IMR-90 (cell line): Measurements from ENCODE around the gene RHOBTB3. TPM values are rescaled to one million over a fixed set of nuclear protein-coding genes. Genes with fewer than 3 reads are reported as not detected.
A peak's percentile ranks its signal among the peaks of the same experiment; 100 is the strongest.

ENCODE experiments used
- ATAC-seq: fragments of 200-7000 bp; cut with Tn5 transposase; 2 replicates; pipeline ENCODE4 v1.9.1; 2020; ENCODE audit warnings: low read depth, mild to moderate bottlenecking, moderate library complexity
- BruUV-seq: library from RNA; stranded (reverse); fragments of 400-500 nt; replicated peaks from 2 replicates; lab custom pipeline; 2021; lab: Mats Ljungman, UMichigan
- CTCF ChIA-PET: fragments of 300-600 bp; formaldehyde crosslinking; extraction: SDS; loops from one replicate; lab custom pipeline; 2021; ENCODE audit warnings: antibody characterized with exemption; lab: Yijun Ruan, JAX
- POLR2A ChIA-PET: fragments of 300-600 bp; sonication (Branson Sonifier 250); formaldehyde crosslinking; loops from one replicate; lab custom pipeline; 2022; ENCODE audit warnings: antibody characterized with exemption; ENCODE audit not compliant: unreplicated experiment; lab: Charles Lee
- DNase-seq: peaks from one replicate; pipeline ENCODE4 v3.0.0; 2013
- H2AFZ ChIP-seq: replicated peaks from 2 replicates; pipeline ENCODE3; 2013; ENCODE audit warnings: low read length, mild to moderate bottlenecking; ENCODE audit not compliant: poor library complexity
- H2AK5ac ChIP-seq: 2 replicates; pipeline ENCODE4 v1.6.1; 2013; ENCODE audit warnings: low read depth, low read length, inconsistent platforms
- H2AK9ac ChIP-seq: replicated peaks from 2 replicates; pipeline ENCODE3; 2013; ENCODE audit warnings: mild to moderate bottlenecking, low read depth, low read length, moderate library complexity; ENCODE audit not compliant: poor library complexity
- H2BK120ac ChIP-seq: 2 replicates; pipeline ENCODE4 v1.6.1; 2013; ENCODE audit warnings: low read depth, low read length, inconsistent platforms
- H2BK15ac ChIP-seq: 3 replicates; pipeline ENCODE4 v1.6.1; 2013; ENCODE audit warnings: low read depth, low read length, inconsistent platforms
- H2BK20ac ChIP-seq: 2 replicates; pipeline ENCODE4 v1.6.1; 2013; ENCODE audit warnings: low read depth, mild to moderate bottlenecking, inconsistent platforms, low read length, moderate library complexity
- H2BK5ac ChIP-seq: 2 replicates; pipeline ENCODE4 v1.6.1; 2013; ENCODE audit warnings: mild to moderate bottlenecking, low read depth, low read length, inconsistent platforms; ENCODE audit not compliant: poor library complexity, severe bottlenecking
- H3K14ac ChIP-seq: replicated peaks from 2 replicates; pipeline ENCODE4 v1.6.1; 2013; ENCODE audit warnings: low read depth, low read length, inconsistent platforms
- H3K18ac ChIP-seq: 2 replicates; pipeline ENCODE4 v1.6.1; 2013; ENCODE audit warnings: low read depth, low read length, control low read depth
- H3K23ac ChIP-seq: 2 replicates; pipeline ENCODE4 v1.6.1; 2013; ENCODE audit warnings: low read depth, low read length, inconsistent platforms
- H3K27ac ChIP-seq: 2 replicates; pipeline ENCODE4 v1.5.1; 2013; ENCODE audit warnings: mild to moderate bottlenecking, control low read depth, low read length; ENCODE audit not compliant: insufficient read depth
- H3K27me3 ChIP-seq: 2 replicates; pipeline ENCODE4 v1.6.1; 2013; ENCODE audit warnings: low read length; ENCODE audit not compliant: control insufficient read depth, insufficient read depth
- H3K36me3 ChIP-seq: 2 replicates; pipeline ENCODE4 v1.6.1; 2013; ENCODE audit warnings: low read length, mixed read lengths; ENCODE audit not compliant: control insufficient read depth, insufficient read depth
- H3K4ac ChIP-seq: 2 replicates; pipeline ENCODE4 v1.6.1; 2013; ENCODE audit warnings: low read depth, low read length, inconsistent platforms
- H3K4me1 ChIP-seq: 2 replicates; pipeline ENCODE4 v1.6.1; 2013; ENCODE audit warnings: low read length, mixed read lengths; ENCODE audit not compliant: control insufficient read depth, insufficient read depth
- H3K4me2 ChIP-seq: 2 replicates; pipeline ENCODE4 v1.6.1; 2013; ENCODE audit warnings: low read depth, mild to moderate bottlenecking, control low read depth, low read length, moderate library complexity
- H3K4me3 ChIP-seq: 2 replicates; pipeline ENCODE4 v1.5.1; 2013; ENCODE audit warnings: low read depth, mild to moderate bottlenecking, control low read depth, low read length, moderate library complexity; ENCODE audit not compliant: insufficient read depth
- H3K56ac ChIP-seq: 2 replicates; pipeline ENCODE4 v1.6.1; 2013; ENCODE audit warnings: low read length, inconsistent platforms; ENCODE audit not compliant: insufficient read depth; ENCODE audit errors: extremely low read depth
- H3K79me1 ChIP-seq, 2 experiments: 2 replicates each; pipeline ENCODE4 v1.6.1; 2013; ENCODE audit warnings: low read length in 2 of 2, inconsistent platforms in 1 of 2, low read depth in 1 of 2
- H3K9ac ChIP-seq: 2 replicates; pipeline ENCODE4 v1.6.1; 2013; ENCODE audit warnings: low read depth, low read length, control low read depth
- H3K9me1 ChIP-seq: 2 replicates; pipeline ENCODE4 v1.6.1; 2013; ENCODE audit warnings: low read length, inconsistent platforms; ENCODE audit not compliant: insufficient read depth
- H3K9me3 ChIP-seq: 2 replicates; pipeline ENCODE4 v1.6.1; 2013; ENCODE audit warnings: low read length; ENCODE audit not compliant: control insufficient read depth, insufficient read depth
- H4K20me1 ChIP-seq: 2 replicates; pipeline ENCODE4 v1.6.1; 2013; ENCODE audit warnings: low read length, inconsistent platforms; ENCODE audit not compliant: insufficient read depth
- H4K5ac ChIP-seq: 2 replicates; pipeline ENCODE4 v1.6.1; 2013; ENCODE audit warnings: mild to moderate bottlenecking, low read depth, low read length, control low read depth
- H4K8ac ChIP-seq, 2 experiments: 2 replicates each; pipeline ENCODE4 v1.6.1; 2013; ENCODE audit warnings: low read depth in 2 of 2, low read length in 2 of 2, control low read depth in 1 of 2, inconsistent platforms in 1 of 2
- H4K91ac ChIP-seq: 2 replicates; pipeline ENCODE4 v1.6.1; 2013; ENCODE audit warnings: low read depth, low read length, inconsistent platforms; ENCODE audit not compliant: insufficient read depth
- BHLHE40 ChIP-seq: fragments of 150-350 bp; IDR thresholded peaks from 2 replicates; pipeline ENCODE4 v1.6.1; 2016; ENCODE audit warnings: mild to moderate bottlenecking, low read depth, low read length
- CTCF ChIP-seq: conservative IDR thresholded peaks from 2 replicates; pipeline ENCODE4 v1.5.1; 2012; ENCODE audit warnings: mild to moderate bottlenecking, low read depth, low read length, improper control_type of control experiment
- ELK1 ChIP-seq: fragments of 150-350 bp; IDR thresholded peaks from 2 replicates; pipeline ENCODE4 v1.6.1; 2016; ENCODE audit warnings: low read depth, mild to moderate bottlenecking, low read length, moderate library complexity, borderline replicate concordance
- MAFK ChIP-seq: IDR thresholded peaks from 2 replicates; pipeline ENCODE4 v1.6.1; 2012; ENCODE audit warnings: low read depth, low read length, improper control_type of control experiment
- MAZ ChIP-seq: IDR thresholded peaks from 2 replicates; pipeline ENCODE4 v1.6.1; 2012; ENCODE audit warnings: low read depth, mild to moderate bottlenecking, low read length, improper control_type of control experiment, moderate library complexity, borderline replicate concordance
- MXI1 ChIP-seq: IDR thresholded peaks from 2 replicates; pipeline ENCODE4 v1.6.1; 2012; ENCODE audit warnings: low read depth, mild to moderate bottlenecking, low read length, moderate library complexity, borderline replicate concordance
- NFE2L2 ChIP-seq: fragments of 150-350 bp; IDR thresholded peaks from 2 replicates; pipeline ENCODE4 v1.6.1; 2016; ENCODE audit warnings: low read depth, mild to moderate bottlenecking, low read length
- RAD21 ChIP-seq: IDR thresholded peaks from 2 replicates; pipeline ENCODE4 v1.6.1; 2012; ENCODE audit warnings: low read length, improper control_type of control experiment
- SMC3 ChIP-seq: fragments of 150-350 bp; IDR thresholded peaks from 2 replicates; pipeline ENCODE4 v1.6.1; 2016; ENCODE audit warnings: low read depth, mild to moderate bottlenecking, antibody characterized with exemption, low read length, moderate library complexity
- USF2 ChIP-seq: fragments of 150-350 bp; IDR thresholded peaks from 2 replicates; pipeline ENCODE4 v1.6.1; 2017; ENCODE audit warnings: mild to moderate bottlenecking, antibody characterized with exemption, low read length, low read depth
- WGBS, 2 experiments: methylation state at CpG; one replicate each; pipeline versions ENCODE4 v1.1.5 to v1.1.7; 2013; ENCODE audit warnings: missing lambda C conversion rate in 2 of 2; ENCODE audit not compliant: insufficient read length in 1 of 2; ENCODE audit errors: extremely low coverage in 2 of 2; 5-methylcytosine and 5-hydroxymethylcytosine counted together
- dilution Hi-C: fragments of 300-500 bp; cut with HindIII; formaldehyde crosslinking; loops from one replicate; pipeline ENCODE4 v1.14.3; 2018; ENCODE audit warnings: low sequenced_read_pairs; ENCODE audit not compliant: unreplicated experiment
- in situ Hi-C: fragments of 300-500 bp; cut with MboI; formaldehyde crosslinking; loops from 3 replicates; pipeline ENCODE4 v1.14.3; 2019; ENCODE audit warnings: low sequenced_read_pairs, inconsistent platforms, mixed read lengths
- intact Hi-C: fragments of 100-400 bp; cut with micrococcal nuclease; formaldehyde crosslinking; loops from 2 replicates; pipeline ENCODE4 v1.10.0; 2022
- polyA plus RNA-seq, 3 experiments: library from polyadenylated mRNA; depleted of rRNA; stranded (reverse); fragments of >200 nt; gene quantifications; 2 replicates each; pipeline ENCODE4 v1.2.3, GENCODE V29; 2012; ENCODE audit warnings: low replicate concordance in 1 of 3
- total RNA-seq: library from RNA; depleted of rRNA; stranded (reverse); fragments of >200 nt; gene quantifications from 2 replicates; pipeline ENCODE4 v1.2.3, GENCODE V29; 2012

Gene RHOBTB3
- total and polyA plus RNA-seq, 2 of the 4 experiments (the other 2 are of a cell fraction), result 117 to 447 TPM

- ChIA-PET CTCF (interaction anchor here (0.8 to 1.3 kb wide), 4 partner anchors 62 to 191 kb away, joined by 3 to 8 read pairs (median 3); no protein-coding TSS in a partner anchor), POLR2A (interaction anchor here (1.9 kb wide), 1 partner anchor 20 kb away, joined by 15 read pairs; the partner anchor contains the start of gene GLRX)
- in situ Hi-C loops (loop anchor here (10.0 kb wide), 2 partner anchors 178 to 288 kb away; partner anchors contain the start of genes ARSK and SKIC3), dilution Hi-C loops (no loop called here), intact Hi-C loops (no loop called here)
- whole genome bisulfite sequencing, 2 experiments, result 63% methylated on average over 5 of the region's 11 CpGs; no CpG with 5 or more reads in 1 of the 2 experiments
- H4K8ac ChIP-seq, result peak overlapping the region; percentile 73 to 86
- no peak overlapping the region for H3K4me3 ChIP-seq
- H3K4ac ChIP-seq, result peak overlapping the region; percentile 94
- H3K36me3 ChIP-seq, result no peaks in the 10 kb centered on the region
- BruUV-seq, result no TSS peak
- H3K9me3 ChIP-seq, result no peaks in the 10 kb centered on the region
- peak; percentile 65 for ATAC-seq
- H3K4me1 ChIP-seq, result peaks cover 11% of the 10 kb centered on the region
- H4K20me1 ChIP-seq, result no peaks in the 10 kb centered on the region
- no peak overlapping the region for H3K4me2 ChIP-seq
- H2AK9ac ChIP-seq, result peak overlapping the region; percentile 66
- peak overlapping the region; percentile 90 for H2BK20ac ChIP-seq
- peak overlapping the region; percentile 57 for H3K18ac ChIP-seq
- DNase-seq, result peak; percentile 75
- H2AFZ ChIP-seq, result peak overlapping the region; percentile 82
- H3K14ac ChIP-seq, result peak overlapping the region; percentile 74
- H4K5ac ChIP-seq, result peak overlapping the region; percentile 88
- peak overlapping the region; percentile 85; the same call in 2 of the 3 replicates for H2BK15ac ChIP-seq
- H4K91ac ChIP-seq, result peak overlapping the region; percentile 75
- TF ChIP-seq ELK1 (no peak), CTCF (peak; percentile 34), MXI1 (0 out of 2 replicates have a peak, but pooled peaks have one; percentile 17), RAD21 (peak; percentile 52), NFE2L2 (no peak), BHLHE40 (peak; percentile 29; the same call in 1 of the 2 replicates), SMC3 (peak; percentile 15; the same call in 1 of the 2 replicates), MAFK (no peak), MAZ (peak; percentile 36; the same call in 1 of the 2 replicates), USF2 (peak; percentile 6; the same call in 1 of the 2 replicates)
- no peaks in the 10 kb centered on the region for H3K27me3 ChIP-seq
- no peaks in the 10 kb centered on the region for H3K79me1 ChIP-seq
- H3K9me1 ChIP-seq, result peaks cover 6% of the 10 kb centered on the region; the same call in 1 of the 2 replicates
- peak overlapping the region; percentile 32 for H2BK5ac ChIP-seq
- peak overlapping the region; percentile 67 for H3K23ac ChIP-seq
- H3K9ac ChIP-seq, result no peak overlapping the region
- H3K56ac ChIP-seq, result no peak overlapping the region
- H2BK120ac ChIP-seq, result peak overlapping the region; percentile 88
- H2AK5ac ChIP-seq, result peak overlapping the region; percentile 78; the same call in 1 of the 2 replicates
- H3K27ac ChIP-seq, result peak overlapping the region; percentile 8; the same call in 1 of the 2 replicates
These were observed 111.9 kb downstream of the RHOBTB3 start for GRCh38 chr5:95842854-95843544.
